Prostate gland (tissue), 2 donors: ENCODE data around the gene SLC16A2.

Experiments used
- CTCF ChIP-seq, 4 experiments: fragments of 200-600 bp in 2 of 4; fragments of 450-650 bp in 2 of 4; sonication (generic) in 2 of 4; IDR thresholded peaks; 1 replicate in 3 of 4; 2 replicates in 1 of 4; pipeline ENCODE4 v1.5.1; 2016 to 2019; ENCODE audit warnings: antibody characterized with exemption in 4 of 4, mild to moderate bottlenecking in 2 of 4, moderate library complexity in 2 of 4
- POLR2AphosphoS5 ChIP-seq: sonication (generic); formaldehyde crosslinking; IDR thresholded peaks from one replicate; pipeline ENCODE4 v1.6.1; 2017; ENCODE audit warnings: antibody characterized with exemption

DNA sequence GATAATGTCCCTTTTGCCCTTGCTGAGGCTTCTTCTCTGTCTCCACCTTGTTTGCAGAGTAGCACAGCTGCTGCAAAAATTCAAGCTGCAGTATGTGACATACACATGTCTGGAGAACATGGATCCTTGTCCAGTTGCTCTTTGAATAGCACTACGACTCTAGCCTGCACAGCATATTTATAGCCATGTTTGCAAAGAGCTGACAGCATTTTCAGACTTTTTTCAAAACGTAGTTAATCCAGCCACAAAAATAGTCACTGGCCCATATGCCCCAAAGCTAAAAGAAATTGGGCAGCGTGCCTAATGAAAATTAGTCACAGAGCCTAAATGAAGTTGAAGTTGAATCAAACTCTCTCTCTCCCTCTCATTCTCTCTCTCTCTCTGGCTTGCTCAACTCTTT lies 17.5 kb downstream of the SLC16A2 start:
- TF ChIP-seq CTCF (IDR thresholded peaks at IDR 0.05) (no peak), POLR2AphosphoS5 (no peak)
